Activated CD4-positive, alpha-beta T cell treated with anti-CD3 and anti-CD28 coated beads, Interleukin-2, amount 10 ng/mL, durations not matched to agents 24 days and 14 days (primary cell): Measurements from ENCODE around the gene FZD10. TPM values are rescaled to one million over a fixed set of nuclear protein-coding genes. Genes with fewer than 3 reads are reported as not detected.

ENCODE experiments used
- DNase-seq: peaks from one replicate; pipeline ENCODE4 v3.0.0; 2022
- H3K27ac Mint-ChIP-seq: one replicate; pipeline ENCODE4 v1.8.0; 2022; ENCODE audit warnings: mild to moderate bottlenecking, mixed read lengths
- H3K27me3 Mint-ChIP-seq: one replicate; pipeline ENCODE4 v1.8.0; 2022; ENCODE audit warnings: mixed read lengths
- H3K36me3 Mint-ChIP-seq: one replicate; pipeline ENCODE4 v1.8.0; 2022; ENCODE audit warnings: low read depth, mild to moderate bottlenecking, mixed read lengths
- H3K4me1 Mint-ChIP-seq: one replicate; pipeline ENCODE4 v1.8.0; 2021; ENCODE audit warnings: mixed read lengths
- H3K4me3 Mint-ChIP-seq: one replicate; pipeline ENCODE4 v1.8.0; 2022; ENCODE audit warnings: mild to moderate bottlenecking, moderate library complexity, mixed read lengths
- H3K9me3 Mint-ChIP-seq: one replicate; pipeline ENCODE4 v1.8.0; 2021; ENCODE audit warnings: mixed read lengths
- intact Hi-C: fragments of 100-400 bp; cut with micrococcal nuclease; formaldehyde crosslinking; loops from one replicate; pipeline ENCODE4 v1.15.1; 2023
- total RNA-seq: library from RNA; stranded (reverse); gene quantifications from 2 replicates; pipeline ENCODE4 v1.2.3, GENCODE V29; 2022

The FZD10 gene, protein sequence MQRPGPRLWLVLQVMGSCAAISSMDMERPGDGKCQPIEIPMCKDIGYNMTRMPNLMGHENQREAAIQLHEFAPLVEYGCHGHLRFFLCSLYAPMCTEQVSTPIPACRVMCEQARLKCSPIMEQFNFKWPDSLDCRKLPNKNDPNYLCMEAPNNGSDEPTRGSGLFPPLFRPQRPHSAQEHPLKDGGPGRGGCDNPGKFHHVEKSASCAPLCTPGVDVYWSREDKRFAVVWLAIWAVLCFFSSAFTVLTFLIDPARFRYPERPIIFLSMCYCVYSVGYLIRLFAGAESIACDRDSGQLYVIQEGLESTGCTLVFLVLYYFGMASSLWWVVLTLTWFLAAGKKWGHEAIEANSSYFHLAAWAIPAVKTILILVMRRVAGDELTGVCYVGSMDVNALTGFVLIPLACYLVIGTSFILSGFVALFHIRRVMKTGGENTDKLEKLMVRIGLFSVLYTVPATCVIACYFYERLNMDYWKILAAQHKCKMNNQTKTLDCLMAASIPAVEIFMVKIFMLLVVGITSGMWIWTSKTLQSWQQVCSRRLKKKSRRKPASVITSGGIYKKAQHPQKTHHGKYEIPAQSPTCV
- not detected in 2 replicates for total RNA-seq

DNA sequence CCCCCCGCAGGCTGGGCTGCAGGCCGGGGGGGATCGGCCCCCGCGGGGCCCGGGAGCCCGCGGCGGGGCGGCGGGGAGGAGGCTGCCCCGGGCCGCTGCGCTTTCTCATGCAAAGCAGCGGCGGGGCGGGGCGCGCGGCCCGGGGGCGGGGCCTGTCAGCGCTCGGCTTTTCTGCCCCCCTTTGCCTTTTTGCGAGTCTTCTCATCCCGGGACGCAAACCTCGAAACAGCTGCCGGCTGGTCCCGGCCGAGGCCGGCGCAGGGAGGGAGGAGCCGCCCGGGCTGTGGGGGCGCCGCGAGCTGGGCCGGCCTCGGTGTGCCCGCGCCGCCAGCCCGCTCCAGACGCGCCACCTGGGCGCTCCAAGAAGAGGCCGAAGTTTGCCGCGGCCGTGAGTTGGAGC lies at the start of gene FZD10:
Gene FZD10 (plus strand): TSS at position 198 of the 400 bp plus-strand sequence. CDS start 479 bp downstream, outside the sequence.
- Mint-ChIP-seq H3K9me3 (no peaks in the 10 kb centered on the region), H3K36me3 (peaks cover 2% of the 10 kb centered on the region), H3K4me1 (peaks cover 4% of the 10 kb centered on the region), H3K4me3 (peak within 1 kb of the TSS; percentile 56), H3K27me3 (peaks cover 39% of the 10 kb centered on the region), H3K27ac (no peak within 1 kb of the TSS)
- peak; percentile 57 for DNase-seq
- intact Hi-C loops: loop anchor here (5.0 kb wide), 1 partner anchor 115 kb away; no protein-coding TSS in a partner anchor

DNA sequence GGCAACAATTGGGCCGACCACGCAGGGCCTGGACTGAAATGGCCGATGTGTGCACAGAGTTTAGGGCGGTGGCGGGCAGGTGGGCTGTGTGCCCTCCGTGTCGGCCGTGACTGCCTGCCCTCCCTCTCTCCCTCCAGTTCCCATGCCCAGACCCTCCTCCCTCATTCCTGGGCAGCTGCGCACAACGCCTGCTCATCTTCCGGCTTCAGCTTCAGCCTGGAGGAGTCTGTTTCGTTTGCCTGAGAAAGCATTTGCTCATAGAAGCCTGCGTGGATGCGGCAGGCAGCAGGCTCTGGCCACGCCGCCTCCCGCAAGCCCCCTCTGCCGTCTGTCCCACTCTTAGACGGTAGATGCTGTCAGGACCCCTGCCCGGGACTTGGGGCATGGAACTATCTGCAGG lies 47.3 kb upstream of the FZD10 start:
- no peak for DNase-seq
- H3K4me3 Mint-ChIP-seq: no peak overlapping the region
- no peak overlapping the region for H3K27ac Mint-ChIP-seq
- H3K27me3 Mint-ChIP-seq: no peaks in the 10 kb centered on the region
- H3K36me3 Mint-ChIP-seq: no peaks in the 10 kb centered on the region
- no peaks in the 10 kb centered on the region for H3K9me3 Mint-ChIP-seq
- H3K4me1 Mint-ChIP-seq: no peaks in the 10 kb centered on the region
- intact Hi-C loops: no loop called here

GRCh38 chr12:130115646-130116045 lies 46.6 kb upstream of the FZD10 start:
- no peaks in the 10 kb centered on the region for H3K27me3 Mint-ChIP-seq
- DNase-seq: no peak
- no peak overlapping the region for H3K4me3 Mint-ChIP-seq
- no peaks in the 10 kb centered on the region for H3K9me3 Mint-ChIP-seq
- no peaks in the 10 kb centered on the region for H3K36me3 Mint-ChIP-seq
- no peak overlapping the region for H3K27ac Mint-ChIP-seq
- intact Hi-C loops: no loop called here
- H3K4me1 Mint-ChIP-seq: no peaks in the 10 kb centered on the region

- Mint-ChIP-seq H3K4me1 (no peaks in the 10 kb centered on the region), H3K36me3 (no peaks in the 10 kb centered on the region), H3K27ac (no peak overlapping the region), H3K9me3 (no peaks in the 10 kb centered on the region), H3K27me3 (peaks cover 2% of the 10 kb centered on the region), H3K4me3 (no peak overlapping the region)
- no peak for DNase-seq
- intact Hi-C loops: no loop called here
Measured at GRCh38 chr12:130116791-130117190, 45.5 kb upstream of the FZD10 start.

- intact Hi-C loops: no loop called here
Measured at GRCh38 chr12:130117233-130117632, 45.0 kb upstream of the FZD10 start.

GRCh38 chr12:130117701-130118100 lies 44.6 kb upstream of the FZD10 start:
- intact Hi-C loops: no loop called here
- Mint-ChIP-seq H3K4me1 (no peaks in the 10 kb centered on the region), H3K9me3 (no peaks in the 10 kb centered on the region), H3K27ac (no peak overlapping the region), H3K36me3 (no peaks in the 10 kb centered on the region), H3K27me3 (peaks cover 2% of the 10 kb centered on the region), H3K4me3 (no peak overlapping the region)
- no peak for DNase-seq

More at GRCh38 chr12:130117233-130117632, 45.0 kb upstream of the FZD10 start:
- Mint-ChIP-seq H3K4me1 (no peaks in the 10 kb centered on the region), H3K36me3 (no peaks in the 10 kb centered on the region), H3K4me3 (no peak overlapping the region), H3K9me3 (no peaks in the 10 kb centered on the region), H3K27ac (no peak overlapping the region), H3K27me3 (peaks cover 2% of the 10 kb centered on the region)
- no peak for DNase-seq

GRCh38 chr12:130118181-130118580 lies 44.1 kb upstream of the FZD10 start:
- DNase-seq: no peak
- Mint-ChIP-seq H3K9me3 (no peaks in the 10 kb centered on the region), H3K27me3 (peaks cover 2% of the 10 kb centered on the region), H3K4me3 (no peak overlapping the region), H3K36me3 (no peaks in the 10 kb centered on the region), H3K4me1 (no peaks in the 10 kb centered on the region), H3K27ac (no peak overlapping the region)
- intact Hi-C loops: no loop called here

DNA sequence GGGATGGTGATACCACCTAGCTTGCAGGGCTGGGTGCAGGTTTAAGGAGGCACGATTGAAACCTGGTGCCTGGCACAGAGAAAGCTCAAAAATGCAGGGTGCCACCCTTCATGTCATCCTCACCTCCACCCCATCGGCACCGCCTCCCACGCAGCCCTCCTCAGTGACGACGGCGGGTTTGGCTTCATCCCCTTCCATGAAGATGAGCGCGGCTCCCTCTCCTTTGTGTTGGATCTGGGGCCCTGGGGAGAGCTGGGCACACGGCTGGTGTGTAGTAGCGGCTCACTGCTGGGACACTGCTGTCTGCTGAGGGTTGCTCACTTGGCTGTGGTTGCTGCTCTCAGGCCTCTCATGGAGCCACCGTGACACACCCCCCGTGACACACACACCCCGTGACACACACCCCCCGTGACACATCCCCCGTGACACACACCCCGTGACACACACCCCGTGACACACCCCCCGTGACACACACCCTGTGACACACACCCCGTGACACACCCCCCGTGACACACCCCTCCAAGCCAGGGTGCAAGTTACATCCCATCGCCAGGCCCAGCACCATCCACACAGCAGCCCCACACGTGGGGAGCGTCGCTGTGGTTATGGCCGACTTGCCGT lies 42.9 kb upstream of the FZD10 start:
- Mint-ChIP-seq H3K4me3 (no peak overlapping the region), H3K36me3 (no peaks in the 10 kb centered on the region), H3K27me3 (peaks cover 2% of the 10 kb centered on the region), H3K9me3 (no peaks in the 10 kb centered on the region), H3K4me1 (no peaks in the 10 kb centered on the region), H3K27ac (no peak overlapping the region)
- no peak for DNase-seq
- intact Hi-C loops: no loop called here

GRCh38 chr12:130120012-130120805 lies 42.1 kb upstream of the FZD10 start:
- Mint-ChIP-seq H3K36me3 (no peaks in the 10 kb centered on the region), H3K27me3 (peaks cover 2% of the 10 kb centered on the region), H3K27ac (no peak overlapping the region), H3K4me1 (no peaks in the 10 kb centered on the region), H3K9me3 (no peaks in the 10 kb centered on the region), H3K4me3 (no peak overlapping the region)
- intact Hi-C loops: no loop called here
- no peak for DNase-seq

- Mint-ChIP-seq H3K27me3 (peaks cover 2% of the 10 kb centered on the region), H3K4me1 (no peaks in the 10 kb centered on the region), H3K9me3 (no peaks in the 10 kb centered on the region), H3K36me3 (no peaks in the 10 kb centered on the region), H3K4me3 (no peak overlapping the region), H3K27ac (no peak overlapping the region)
- intact Hi-C loops: no loop called here
- DNase-seq: no peak
Measured at GRCh38 chr12:130121226-130122000, 40.9 kb upstream of the FZD10 start.

DNA sequence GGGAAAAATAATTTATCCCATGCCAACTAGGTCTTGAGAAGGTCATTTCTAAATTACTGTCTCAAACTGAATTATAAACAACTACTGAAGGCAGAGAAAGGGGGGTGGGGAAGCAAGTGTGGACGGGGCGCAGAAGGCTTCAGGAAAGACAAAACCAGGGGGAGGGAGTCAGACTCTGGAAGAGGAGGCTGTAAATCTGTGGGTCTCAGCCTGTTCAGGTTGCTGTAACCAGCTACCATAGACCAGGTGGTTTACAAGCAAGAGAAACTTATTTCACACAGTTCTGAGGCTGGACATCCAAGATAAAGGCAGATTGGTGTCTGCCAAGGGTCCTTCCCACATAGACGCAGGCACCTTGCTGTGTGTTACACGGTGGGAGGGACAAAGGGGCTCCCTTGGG lies 39.9 kb upstream of the FZD10 start:
- DNase-seq: no peak
- Mint-ChIP-seq H3K36me3 (no peaks in the 10 kb centered on the region), H3K4me1 (no peaks in the 10 kb centered on the region), H3K9me3 (no peaks in the 10 kb centered on the region), H3K27ac (no peak overlapping the region), H3K4me3 (no peak overlapping the region), H3K27me3 (peaks cover 2% of the 10 kb centered on the region)
- intact Hi-C loops: no loop called here

GRCh38 chr12:130124106-130124505 lies 38.2 kb upstream of the FZD10 start:
- H3K4me3 Mint-ChIP-seq: no peak overlapping the region
- H3K27me3 Mint-ChIP-seq: peaks cover 2% of the 10 kb centered on the region
- DNase-seq: no peak
- no peaks in the 10 kb centered on the region for H3K4me1 Mint-ChIP-seq
- H3K27ac Mint-ChIP-seq: no peak overlapping the region
- intact Hi-C loops: no loop called here
- no peaks in the 10 kb centered on the region for H3K9me3 Mint-ChIP-seq
- H3K36me3 Mint-ChIP-seq: no peaks in the 10 kb centered on the region

DNA sequence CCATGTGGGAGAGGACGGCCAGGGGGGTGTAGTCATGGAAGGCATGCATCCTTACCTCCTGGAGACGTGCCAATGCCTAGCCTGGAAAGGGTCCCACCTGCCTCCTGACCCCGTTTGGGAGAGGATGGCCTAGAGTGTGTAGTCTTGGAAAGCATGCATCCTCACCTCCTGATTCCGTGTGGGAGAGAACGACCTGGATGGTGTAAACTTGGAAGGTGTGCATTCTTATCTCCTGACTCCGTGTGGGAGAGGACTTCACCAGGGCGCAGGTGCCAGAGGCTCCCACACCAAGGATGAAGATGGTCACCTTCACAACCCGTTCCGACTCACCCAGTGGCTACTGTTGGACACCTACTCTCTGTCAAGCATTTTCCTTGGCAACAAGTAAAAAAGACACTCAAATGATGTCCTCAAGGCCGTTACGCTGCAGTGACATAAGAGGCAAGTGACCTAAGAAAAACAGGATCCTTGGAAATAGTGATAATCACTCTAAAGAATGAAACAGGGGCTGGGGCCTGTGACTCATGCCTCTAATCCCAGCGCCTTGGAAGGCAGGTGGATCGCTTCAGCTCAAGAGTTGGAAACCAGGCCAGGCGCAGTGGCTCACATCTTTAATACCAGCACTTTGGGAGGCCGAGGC lies 37.5 kb upstream of the FZD10 start:
- no peak overlapping the region for H3K27ac Mint-ChIP-seq
- no peak for DNase-seq
- intact Hi-C loops: no loop called here
- no peaks in the 10 kb centered on the region for H3K9me3 Mint-ChIP-seq
- H3K36me3 Mint-ChIP-seq: no peaks in the 10 kb centered on the region
- H3K4me1 Mint-ChIP-seq: no peaks in the 10 kb centered on the region
- peaks cover 2% of the 10 kb centered on the region for H3K27me3 Mint-ChIP-seq
- no peak overlapping the region for H3K4me3 Mint-ChIP-seq
